Ecto neural progenitor cell (in vitro differentiated cells): Measurements from ENCODE around the gene FOXF1.

Source experiments
- DNase-seq: peaks from one replicate; pipeline ENCODE4 v3.0.0-alpha.2; 2018; ENCODE audit warnings: low spot score

FOXF1 gene

GRCh38 chr16:86517652-86518258, 7.4 kb downstream of the FOXF1 start:
- peak; percentile 84 for DNase-seq

DNA sequence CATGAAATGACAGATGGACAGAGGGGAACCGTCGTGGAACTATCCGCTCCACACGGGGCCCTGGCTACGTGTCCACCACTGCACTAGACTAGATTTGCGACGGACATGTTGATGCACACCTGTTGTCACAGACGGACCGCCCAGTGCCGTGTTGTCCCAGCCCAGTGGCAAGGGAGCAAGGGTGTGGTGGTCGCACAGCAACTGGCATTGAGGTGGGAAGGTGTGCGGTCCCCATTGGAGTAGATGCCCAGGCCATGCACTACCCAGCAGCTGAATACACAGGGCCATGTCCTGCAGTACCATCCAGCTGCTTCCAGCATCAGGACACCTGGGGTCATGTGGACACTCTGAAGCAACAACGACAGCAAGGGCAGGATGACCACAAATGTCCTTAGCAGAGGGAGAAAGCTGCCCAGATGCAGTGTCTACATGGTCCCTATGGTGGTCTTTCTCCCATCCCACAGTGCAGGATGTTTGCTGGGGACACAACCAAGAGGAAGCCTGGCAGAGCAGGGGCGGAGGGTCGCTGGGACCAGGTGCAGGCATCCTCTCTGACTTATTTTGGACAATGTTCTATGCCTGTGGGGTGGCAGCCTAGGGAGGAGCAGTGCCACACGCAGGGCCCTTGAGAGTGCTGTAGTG, 8.8 kb downstream of the FOXF1 start:
- no peak for DNase-seq

- DNase-seq: peak; percentile 83
Observed at GRCh38 chr16:86519649-86520316, 9.5 kb downstream of the FOXF1 start.

GRCh38 chr16:86520317-86521210, 10.2 kb downstream of the FOXF1 start:
- no peak for DNase-seq

DNA sequence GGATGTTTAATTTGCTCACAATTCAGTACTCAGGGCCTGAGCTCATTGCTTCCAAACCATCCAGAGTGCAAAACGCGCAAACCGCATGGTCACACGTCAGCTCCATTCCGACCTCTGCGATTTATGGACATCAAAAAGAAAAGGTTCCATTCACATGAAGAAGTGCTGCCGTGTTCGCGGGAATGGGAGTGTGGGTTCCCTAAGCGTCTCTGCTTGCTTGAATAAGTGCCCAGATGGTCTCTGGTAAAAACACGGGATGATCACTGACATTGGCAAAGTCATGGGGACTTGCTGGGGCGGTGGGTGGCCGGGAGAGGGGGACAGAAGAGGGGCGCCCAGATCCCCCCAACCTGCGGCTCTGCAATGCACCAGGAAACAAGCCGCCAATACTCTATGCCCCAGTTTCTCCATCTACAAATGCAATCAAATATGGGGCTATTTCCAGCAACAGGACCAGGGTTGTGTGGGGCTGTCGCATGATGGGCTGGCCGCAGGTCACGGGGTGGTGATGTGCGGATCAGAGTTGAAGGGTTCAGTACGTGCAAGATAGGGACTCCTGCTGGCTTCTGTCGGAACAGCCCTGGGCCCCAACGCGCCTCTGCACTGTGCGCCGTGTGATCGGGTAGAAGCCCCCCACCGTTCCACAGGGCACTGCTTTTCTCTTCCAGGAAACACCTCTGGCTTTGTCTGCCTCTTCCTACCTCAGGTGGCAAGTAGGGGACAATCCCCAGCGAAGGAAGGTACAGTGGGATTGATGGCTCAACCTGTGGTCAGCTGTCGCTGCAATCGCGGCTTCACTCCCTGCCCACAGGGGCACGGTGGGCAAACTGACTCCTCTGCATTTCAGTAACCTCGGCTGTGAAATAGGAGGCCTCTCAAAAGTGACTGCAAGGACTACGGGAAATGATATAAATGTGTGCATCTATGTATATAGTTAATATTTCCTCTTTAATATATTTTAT, 11.2 kb downstream of the FOXF1 start:
- no peak for DNase-seq

GRCh38 chr16:86522634-86523033, 12.3 kb downstream of the FOXF1 start:
- no peak for DNase-seq

DNA sequence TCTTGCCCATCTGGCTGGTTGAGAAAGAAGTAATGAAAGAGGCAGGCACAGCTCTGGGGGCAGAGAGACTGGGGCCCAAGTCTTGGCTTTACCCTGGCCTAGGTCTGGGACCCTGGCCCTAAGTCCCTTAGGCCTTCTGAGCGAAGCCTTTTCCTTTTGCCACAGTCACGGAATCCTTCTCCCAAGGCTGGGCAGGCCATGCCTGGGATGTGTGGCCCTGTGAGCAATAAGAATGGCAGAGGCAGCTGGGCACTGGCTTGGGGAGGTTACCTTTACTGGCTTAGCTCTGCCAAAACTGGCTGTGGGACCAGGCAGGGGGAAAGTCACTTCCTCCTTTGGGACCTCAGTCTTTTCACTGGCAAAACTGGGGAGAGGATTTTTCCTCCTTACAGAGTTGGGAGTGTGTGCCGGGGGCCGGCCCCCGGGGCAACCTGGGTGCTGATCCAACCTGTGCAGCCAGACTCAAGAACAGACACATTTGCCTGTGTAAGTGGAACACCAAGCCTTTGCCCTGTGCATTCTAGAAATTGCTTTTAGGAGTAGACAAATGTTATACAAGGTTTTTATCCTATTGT, 12.9 kb downstream of the FOXF1 start:
- DNase-seq: no peak

- no peak for DNase-seq
Observed at GRCh38 chr16:86524029-86524428, 13.7 kb downstream of the FOXF1 start.

DNA sequence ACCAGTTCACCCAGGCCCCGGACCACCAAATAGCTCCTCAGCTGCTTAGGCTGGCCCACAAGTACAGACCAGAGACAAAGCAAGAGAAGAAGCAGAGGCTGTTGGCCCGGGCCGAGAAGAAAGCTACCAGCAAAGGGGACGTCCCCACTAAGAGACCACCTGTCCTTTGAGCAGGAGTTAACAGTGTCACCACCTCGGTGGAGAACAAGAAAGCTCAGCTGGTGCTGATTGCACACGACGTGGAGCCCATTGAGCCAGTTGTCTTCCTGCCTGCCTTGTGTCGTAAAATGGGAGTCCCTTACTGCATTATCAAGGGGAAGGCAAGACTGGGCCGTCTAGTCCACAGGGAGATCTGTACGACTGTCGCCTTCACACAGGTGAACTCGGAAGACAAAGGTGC, 15.4 kb downstream of the FOXF1 start:
- no peak for DNase-seq

DNA sequence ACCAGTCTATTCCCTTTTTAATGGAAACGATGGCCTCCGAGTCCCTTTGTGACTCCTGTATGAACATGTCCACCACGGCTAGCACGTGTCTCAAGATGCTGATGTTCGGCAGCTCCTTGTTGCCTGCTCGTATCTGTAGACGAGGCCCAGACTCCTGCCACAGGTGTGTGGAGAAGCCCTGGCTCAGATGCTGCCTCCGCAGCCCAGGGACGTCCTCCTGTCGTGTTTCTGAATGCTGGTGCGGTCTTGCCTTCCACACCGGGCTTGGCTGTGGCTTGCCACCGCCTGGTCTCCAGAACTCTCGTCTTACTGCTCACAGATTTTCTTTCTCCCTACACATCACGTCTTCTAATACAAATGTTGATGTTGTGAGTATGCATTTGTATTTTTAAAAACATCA, 17.0 kb downstream of the FOXF1 start:
- DNase-seq: no peak

- DNase-seq: no peak
Observed at GRCh38 chr16:86528061-86528929, 18.0 kb downstream of the FOXF1 start.

GRCh38 chr16:86529160-86529559, 18.8 kb downstream of the FOXF1 start:
- DNase-seq: no peak

DNA sequence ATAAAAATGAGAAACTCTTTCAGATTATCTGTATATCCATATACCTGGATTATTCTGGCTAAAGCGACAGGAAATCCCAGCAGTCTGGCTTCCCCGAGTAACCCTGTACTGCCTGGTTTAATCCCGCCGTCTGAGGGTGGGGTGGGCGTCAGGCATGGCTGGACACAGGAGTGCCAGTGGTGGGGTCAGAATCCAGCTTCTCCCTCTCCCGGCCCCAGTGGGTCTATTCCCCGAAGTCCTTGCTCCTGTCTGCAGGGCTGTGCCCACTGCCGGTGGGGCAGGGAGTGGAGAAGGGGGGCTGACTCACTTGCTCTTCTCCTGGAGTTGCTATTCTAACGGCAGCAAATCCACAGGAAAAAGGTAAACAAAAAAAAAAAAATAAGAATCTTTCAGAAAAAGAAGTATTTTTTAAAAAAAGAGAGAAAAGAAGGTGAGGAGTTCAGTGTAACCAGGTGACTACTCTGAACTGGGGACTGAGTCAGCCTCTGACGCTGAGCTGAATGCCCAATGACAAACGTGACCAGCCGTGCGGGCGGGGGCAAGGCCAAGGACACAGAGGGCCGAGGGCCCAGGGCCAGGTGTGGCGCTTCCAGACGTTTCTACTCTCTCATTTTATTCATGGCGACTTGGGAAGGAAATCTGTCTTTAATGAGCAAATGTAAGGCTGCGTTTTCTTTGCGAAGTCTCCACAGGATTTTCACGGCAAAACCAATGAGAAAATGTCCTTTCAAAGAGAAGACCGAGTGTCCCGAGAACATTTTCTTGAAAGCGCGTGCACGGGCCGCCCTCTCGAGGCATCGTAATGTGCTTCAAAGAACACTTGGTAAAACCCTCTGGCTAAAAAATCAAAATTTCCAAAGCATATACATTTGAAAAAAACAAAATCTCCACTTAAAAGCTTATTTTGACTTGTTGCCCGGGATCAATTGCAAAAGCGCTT, 20.2 kb downstream of the FOXF1 start:
- no peak for DNase-seq

DNA sequence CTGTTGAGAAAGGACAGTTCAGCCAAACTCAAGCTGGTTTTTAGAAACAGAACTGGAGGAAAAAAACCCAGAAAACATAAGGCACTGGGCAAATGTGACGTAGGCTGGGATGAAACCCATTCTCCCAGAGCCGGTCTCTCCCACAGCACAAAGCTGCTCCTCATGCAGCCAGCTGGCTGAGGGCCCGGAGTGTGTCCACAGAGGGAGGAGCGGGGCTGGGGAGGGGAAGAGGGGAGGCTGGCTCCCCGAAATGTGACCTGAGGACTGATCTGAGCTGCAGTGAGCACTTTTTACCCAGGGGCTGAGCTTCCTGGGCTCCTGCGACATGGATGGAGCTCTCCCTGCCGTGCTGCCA, 20.8 kb downstream of the FOXF1 start:
- DNase-seq: no peak

DNA sequence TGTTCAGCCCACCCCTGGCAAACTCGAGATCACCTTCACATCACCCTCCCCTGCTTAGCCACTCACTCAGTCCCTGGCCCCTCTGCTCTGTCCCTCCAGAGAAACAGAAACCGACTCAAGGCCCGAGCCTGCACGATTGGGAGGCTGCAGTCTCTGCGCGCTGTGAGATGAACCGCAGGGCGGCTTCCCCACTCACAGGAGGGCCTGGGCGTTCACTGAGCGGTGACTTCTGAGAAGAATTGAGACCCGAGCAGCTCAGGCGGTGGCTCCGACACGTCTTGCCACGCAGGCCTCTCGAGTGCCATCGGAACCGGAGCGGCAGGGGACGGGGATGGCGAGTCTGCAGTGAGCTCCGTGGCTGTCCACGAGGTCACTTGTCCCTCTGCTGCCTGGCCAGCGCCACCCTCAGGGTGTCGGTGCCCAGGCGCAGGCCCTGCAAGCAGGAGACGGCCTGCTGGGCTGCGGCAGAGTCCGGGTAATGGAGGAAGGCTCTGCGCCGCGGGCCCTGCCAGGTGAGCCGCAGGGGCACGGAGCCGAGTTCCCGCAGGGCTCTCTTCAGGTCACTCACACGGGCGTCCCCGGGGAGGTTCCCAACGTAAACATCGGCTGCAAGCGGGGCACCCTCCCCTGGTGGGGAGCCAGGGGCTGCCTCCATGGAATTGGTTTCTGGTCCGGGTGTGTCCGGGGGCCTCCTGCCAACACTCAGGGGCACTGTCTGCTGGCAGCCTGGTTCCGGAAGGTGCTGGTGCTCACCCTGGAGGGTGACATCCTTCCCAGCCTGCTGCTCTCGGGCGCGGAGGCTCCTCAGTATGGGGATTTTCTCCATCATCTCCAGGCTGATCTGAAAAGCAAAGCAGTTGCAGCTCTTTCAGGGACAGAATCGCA, 21.6 kb downstream of the FOXF1 start:
- DNase-seq: no peak

DNA sequence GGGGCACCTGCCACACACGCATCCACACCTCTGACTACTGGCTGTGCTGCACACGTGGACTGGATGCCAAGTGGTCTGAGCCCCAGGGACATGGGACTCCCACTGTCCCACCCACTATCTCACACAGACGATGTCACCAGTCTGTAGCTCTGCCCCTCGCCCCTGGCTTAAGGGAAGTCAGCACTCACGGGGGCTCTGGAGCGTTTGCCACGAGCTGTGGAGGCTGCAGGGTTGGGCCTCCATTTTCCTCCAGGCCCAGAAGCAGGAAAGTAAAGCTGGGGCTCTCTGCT, 22.1 kb downstream of the FOXF1 start:
- no peak for DNase-seq

GRCh38 chr16:86533076-86533475, 22.7 kb downstream of the FOXF1 start:
- DNase-seq: no peak

DNA sequence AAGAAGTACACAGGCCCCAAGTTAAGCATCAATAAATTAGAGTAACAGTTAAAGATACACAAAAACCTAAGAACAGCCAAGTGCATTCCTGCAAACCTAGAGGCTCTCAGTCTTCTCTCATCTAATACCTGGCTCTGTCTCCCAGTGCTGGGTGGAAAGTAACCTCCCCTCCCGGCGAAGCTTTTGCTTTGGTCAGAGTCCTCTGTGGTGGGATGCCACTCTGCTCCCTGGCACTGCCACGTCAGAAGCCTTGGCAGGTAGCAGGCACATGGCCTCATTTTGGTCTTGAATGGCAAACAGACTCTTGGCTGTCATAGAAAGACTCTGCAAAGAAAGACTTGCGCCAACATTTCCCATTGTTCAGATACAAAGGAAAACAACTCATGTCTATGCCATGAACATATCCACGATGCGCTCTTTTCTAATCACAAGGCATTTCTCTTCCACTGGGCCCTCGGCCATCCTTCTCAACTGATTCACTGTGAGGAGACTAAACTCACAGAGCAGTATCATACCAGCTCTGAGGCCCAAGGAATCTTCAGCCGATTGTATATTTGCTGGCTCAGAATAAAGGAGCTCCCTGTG, 23.5 kb downstream of the FOXF1 start:
- no peak for DNase-seq
